Stomach (tissue), 9 donors: ENCODE data around the gene COPS6. TPM values are rescaled to one million over a fixed set of nuclear protein-coding genes. Genes with fewer than 3 reads are reported as not detected.

Source experiments
- DNase-seq, 2 donors: peaks; one replicate each; pipeline versions ENCODE4 v3.0.0 to v3.0.0-alpha.2; 2013 to 2019
- H3K27ac ChIP-seq, 5 donors: fragments of 200-600 bp in 4 of 5; sonication (generic) in 4 of 5; one replicate each; pipeline ENCODE4 v1.5.1; 2013 to 2019; ENCODE audit warnings: mild to moderate bottlenecking in 1 of 5, moderate library complexity in 1 of 5
- H3K27me3 ChIP-seq, 3 donors: fragments of 200-600 bp; sonication (generic); one replicate each; pipeline ENCODE4 v1.5.1; 2017 to 2019; ENCODE audit warnings: mixed run types in 1 of 3
- H3K36me3 ChIP-seq, 4 donors: fragments of 200-600 bp; sonication (generic); 1 replicate in 3 of 4; 2 replicates in 1 of 4; pipeline ENCODE4 v1.5.1; 2016 to 2019
- H3K4me1 ChIP-seq, 4 donors: fragments of 200-600 bp; sonication (generic); one replicate each; pipeline ENCODE4 v1.5.1; 2016 to 2019
- H3K4me3 ChIP-seq, 4 donors: fragments of 200-600 bp; sonication (generic) in 3 of 4; one replicate each; pipeline ENCODE4 v1.5.1; 2016 to 2019; ENCODE audit warnings: mild to moderate bottlenecking in 1 of 4
- H3K9me3 ChIP-seq, 4 donors: fragments of 200-600 bp; sonication (generic); one replicate each; pipeline ENCODE4 v1.5.1; 2016 to 2019
- EP300 ChIP-seq: sonication (generic); formaldehyde crosslinking; IDR thresholded peaks from one replicate; pipeline ENCODE4 v1.6.1; 2017; ENCODE audit warnings: antibody characterized with exemption
- POLR2A ChIP-seq, 4 donors: fragments of 450-650 bp; IDR thresholded peaks; one replicate each; pipeline ENCODE4 v1.6.1; 2016; ENCODE audit warnings: antibody characterized with exemption in 4 of 4, control low read depth in 2 of 4, mild to moderate bottlenecking in 1 of 4, moderate library complexity in 1 of 4
- POLR2AphosphoS5 ChIP-seq, 3 donors: sonication (generic); formaldehyde crosslinking; IDR thresholded peaks; one replicate each; pipeline ENCODE4 v1.6.1; 2016; ENCODE audit warnings: antibody characterized with exemption in 3 of 3
- WGBS, 5 donors: extraction: QIAGEN DNeasy Blood & Tissue Kit in 3 of 5; methylation state at CpG; one replicate each; pipeline versions ENCODE4 v1.1.5 to v1.1.7; 2013 to 2018; 5-methylcytosine and 5-hydroxymethylcytosine counted together
- intact Hi-C: fragments of 100-400 bp; cut with DNase I; formaldehyde crosslinking; loops from one replicate; pipeline ENCODE4 v1.15.1; 2023; ENCODE audit warnings: low total_unique reads
- polyA plus RNA-seq, 3 donors: library from polyadenylated mRNA; stranded (reverse); fragments of 200-250 nt; gene quantifications; one replicate each; pipeline ENCODE4 v1.2.3, GENCODE V29; 2013
- total RNA-seq, 5 donors: library from RNA; depleted of rRNA; stranded (reverse); fragments of >200 nt; gene quantifications; one replicate each; pipeline versions ENCODE4 v1.1.0 to v1.2.3, GENCODE V29; 2014 to 2016
- TF ChIP-seq, protein P1 (sequence below), 7 experiments: fragments of 450-650 bp in 4 of 7; fragments of 200-600 bp in 3 of 7; sonication (generic) in 3 of 7; IDR thresholded peaks; one replicate each; pipeline ENCODE4 v1.5.1; 2016 to 2019; ENCODE audit warnings: antibody characterized with exemption in 7 of 7, control low read depth in 2 of 7, mild to moderate bottlenecking in 1 of 7
- donor health status: healthy with polysubstance abuse.
- donor health status: Bipolar disorder and iron deficiency.
- donor health status: healthy.

COPS6 gene
- total and polyA plus RNA-seq, 8 donors: 34.2 to 197 (median 93.9) TPM

DNA sequence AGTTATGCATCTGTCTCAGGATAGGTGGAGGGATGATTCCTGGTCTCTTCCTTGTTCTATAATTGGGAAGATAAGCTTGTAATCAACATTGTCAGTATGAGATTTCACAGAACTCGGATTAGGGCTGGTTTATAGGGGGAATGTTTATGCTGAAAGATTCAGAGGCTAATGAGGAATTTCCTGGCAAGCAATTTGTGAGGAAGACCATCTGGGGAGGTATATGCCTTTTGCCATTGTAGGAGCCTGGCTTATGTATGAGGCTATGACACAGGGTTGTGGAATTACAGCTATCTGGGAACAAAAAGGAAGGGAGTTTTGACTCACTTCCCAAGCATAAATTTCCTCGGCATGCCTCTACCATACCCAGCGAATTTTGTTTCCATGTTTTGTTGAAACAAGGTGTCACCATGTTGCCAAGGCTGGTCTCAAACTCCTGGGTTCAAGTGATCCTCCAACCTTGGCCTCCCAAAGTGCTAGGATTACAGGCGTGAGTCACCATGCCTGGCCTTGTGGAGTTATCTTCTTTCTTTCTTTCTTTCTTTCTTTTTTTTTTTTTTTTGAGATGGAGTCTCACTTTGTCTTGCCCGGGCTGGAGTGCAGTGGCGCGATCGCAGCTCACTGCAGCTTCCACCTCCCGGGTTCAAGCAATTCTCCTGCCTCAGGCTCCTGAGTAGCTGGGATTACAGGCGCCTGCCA, 1.6 kb upstream of the COPS6 start:
- H3K36me3 ChIP-seq: peaks cover 17 to 24% (median 22%) of the 10 kb centered on the region in 4 donors
- peak overlapping the region in 4 of 5 donors; percentile 79 to 92 (median 90) for H3K27ac ChIP-seq
- H3K4me1 ChIP-seq: peaks cover 24 to 47% (median 30%) of the 10 kb centered on the region in 4 donors
- no peak for TF ChIP-seq POLR2A (IDR thresholded peaks at IDR 0.05)
- peak; percentile 12 to 84 (median 36) for TF ChIP-seq POLR2AphosphoS5 (IDR thresholded peaks at IDR 0.05)
- TF ChIP-seq, protein P1, sequence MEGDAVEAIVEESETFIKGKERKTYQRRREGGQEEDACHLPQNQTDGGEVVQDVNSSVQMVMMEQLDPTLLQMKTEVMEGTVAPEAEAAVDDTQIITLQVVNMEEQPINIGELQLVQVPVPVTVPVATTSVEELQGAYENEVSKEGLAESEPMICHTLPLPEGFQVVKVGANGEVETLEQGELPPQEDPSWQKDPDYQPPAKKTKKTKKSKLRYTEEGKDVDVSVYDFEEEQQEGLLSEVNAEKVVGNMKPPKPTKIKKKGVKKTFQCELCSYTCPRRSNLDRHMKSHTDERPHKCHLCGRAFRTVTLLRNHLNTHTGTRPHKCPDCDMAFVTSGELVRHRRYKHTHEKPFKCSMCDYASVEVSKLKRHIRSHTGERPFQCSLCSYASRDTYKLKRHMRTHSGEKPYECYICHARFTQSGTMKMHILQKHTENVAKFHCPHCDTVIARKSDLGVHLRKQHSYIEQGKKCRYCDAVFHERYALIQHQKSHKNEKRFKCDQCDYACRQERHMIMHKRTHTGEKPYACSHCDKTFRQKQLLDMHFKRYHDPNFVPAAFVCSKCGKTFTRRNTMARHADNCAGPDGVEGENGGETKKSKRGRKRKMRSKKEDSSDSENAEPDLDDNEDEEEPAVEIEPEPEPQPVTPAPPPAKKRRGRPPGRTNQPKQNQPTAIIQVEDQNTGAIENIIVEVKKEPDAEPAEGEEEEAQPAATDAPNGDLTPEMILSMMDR (IDR thresholded peaks at IDR 0.05): no peak
- TF ChIP-seq EP300: no peak
- H3K27me3 ChIP-seq: no peaks in the 10 kb centered on the region
- WGBS, 5 donors: 53 to 89% (median 84%) methylated on average over 10 of the region's 10 CpGs
- no peak overlapping the region for H3K4me3 ChIP-seq
- intact Hi-C loops: no loop called here
- DNase-seq: peak in 1 of 2 donors; percentile 80
- H3K9me3 ChIP-seq: no peaks in the 10 kb centered on the region

DNA sequence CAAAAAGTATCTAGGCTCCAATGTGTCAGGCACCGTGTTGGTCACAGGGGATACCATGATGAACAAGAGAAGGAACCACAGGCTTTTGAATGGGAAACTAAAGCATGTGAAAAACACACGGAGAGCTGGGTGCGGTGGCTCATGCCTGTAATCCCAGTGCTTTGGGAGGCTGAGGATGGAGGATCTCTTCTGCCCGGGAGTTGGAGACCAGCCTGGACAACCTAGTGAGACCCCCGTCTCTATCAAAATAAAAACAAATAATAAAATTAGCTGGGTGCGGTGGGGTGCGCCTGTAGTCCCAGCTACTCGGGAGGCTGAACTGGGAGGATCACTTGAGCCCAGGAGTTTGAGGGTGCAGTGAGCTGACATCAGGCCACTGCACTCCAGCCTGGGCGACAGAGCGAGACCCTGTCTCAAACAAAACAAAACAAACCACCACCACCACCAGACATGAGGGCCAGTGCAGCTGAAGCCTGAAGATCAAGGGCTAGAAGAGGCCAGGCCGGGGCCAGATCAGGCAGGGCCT, 611 bp upstream of the COPS6 start:
- peaks cover 27 to 33% (median 31%) of the 10 kb centered on the region in 4 donors for H3K36me3 ChIP-seq
- H3K9me3 ChIP-seq: no peaks in the 10 kb centered on the region
- peak overlapping the region; percentile 81 to 92 (median 90) for H3K4me3 ChIP-seq
- no peak for DNase-seq
- H3K27me3 ChIP-seq: no peaks in the 10 kb centered on the region
- WGBS, 5 donors: 71 to 76% (median 75%) methylated on average over 11 of the region's 11 CpGs
- intact Hi-C loops: no loop called here
- TF ChIP-seq EP300: no peak
- no peak for TF ChIP-seq POLR2A (IDR thresholded peaks at IDR 0.05)
- TF ChIP-seq, protein P1 (IDR thresholded peaks at IDR 0.05): no peak
- no peak for TF ChIP-seq POLR2AphosphoS5 (IDR thresholded peaks at IDR 0.05)
- H3K4me1 ChIP-seq: peaks cover 15 to 48% (median 26%) of the 10 kb centered on the region in 4 donors
- peak overlapping the region; percentile 79 to 94 (median 91) for H3K27ac ChIP-seq

DNA sequence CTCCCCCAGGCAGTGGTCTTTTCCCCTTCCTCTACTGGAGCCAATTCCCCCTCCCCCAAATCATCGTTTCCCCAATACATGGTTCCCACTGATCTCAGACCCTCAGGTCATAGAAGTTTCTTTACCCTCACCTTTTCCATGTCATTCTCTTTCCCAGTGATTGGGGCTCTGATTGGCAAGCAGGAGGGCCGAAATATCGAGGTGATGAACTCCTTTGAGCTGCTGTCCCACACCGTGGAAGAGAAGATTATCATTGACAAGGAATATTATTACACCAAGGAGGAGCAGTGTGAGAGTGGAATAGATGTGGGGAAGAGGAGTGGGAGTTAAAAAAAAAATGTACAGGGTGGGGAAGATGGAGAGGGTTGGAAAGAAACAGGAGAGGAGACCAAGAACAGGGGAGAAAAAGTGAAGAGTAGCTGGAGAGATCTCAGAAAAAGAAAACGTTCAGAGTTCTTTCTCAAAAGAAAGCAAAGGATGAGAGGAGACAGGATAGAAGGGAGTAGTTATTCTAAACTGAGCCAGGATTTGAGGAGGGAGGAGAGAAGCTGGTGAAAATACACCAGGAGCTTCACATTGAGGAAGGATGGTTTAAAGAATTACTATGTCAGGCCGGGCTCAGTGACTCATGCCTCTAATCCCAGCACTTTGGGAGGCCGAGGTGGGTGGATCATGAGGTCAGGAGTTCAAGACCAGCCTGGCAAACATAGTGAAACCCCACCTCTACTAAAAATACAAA, 858 bp downstream of the COPS6 start:
- peaks cover 41 to 48% (median 46%) of the 10 kb centered on the region in 4 donors for H3K36me3 ChIP-seq
- peak overlapping the region in 4 of 5 donors; percentile 79 to 92 (median 90) for H3K27ac ChIP-seq
- DNase-seq: no peak
- intact Hi-C loops: no loop called here
- no peaks in the 10 kb centered on the region for H3K9me3 ChIP-seq
- no peaks in the 10 kb centered on the region for H3K27me3 ChIP-seq
- WGBS, 5 donors: 19 to 26% (median 23%) methylated on average over 7 of the region's 7 CpGs
- H3K4me1 ChIP-seq: peaks cover 15 to 62% (median 35%) of the 10 kb centered on the region in 4 donors
- H3K4me3 ChIP-seq: peak overlapping the region; percentile 81 to 92 (median 90)
- no peak for TF ChIP-seq EP300
- no peak for TF ChIP-seq POLR2A (IDR thresholded peaks at IDR 0.05)
- TF ChIP-seq POLR2AphosphoS5 (IDR thresholded peaks at IDR 0.05): no peak
- TF ChIP-seq, protein P1 (IDR thresholded peaks at IDR 0.05): no peak
